Stimulated activated CD8-positive, alpha-beta memory T cell treated with anti-CD3 and anti-CD28 coated beads, Interleukin-15, amount 100 ng/mL, for 48 hours (primary cell): Measurements from ENCODE around the gene ZMAT5.
"Not testable (repeated sequence)": the region's sequence is repeated elsewhere in the genome, so short reads cannot be mapped to it uniquely, and the experiment has no call there.

ENCODE experiments used
- DNase-seq, 2 donors: peaks; one replicate each; pipeline ENCODE4 v3.0.0-alpha.2; 2020; ENCODE audit warnings: low read depth in 2 of 2

ZMAT5 gene

GRCh38 chr22:29786031-29786430 is 19.2 kb upstream of the ZMAT5 start:
- DNase-seq, result no peak

GRCh38 chr22:29784451-29785361 is 17.9 kb upstream of the ZMAT5 start:
- no peak for DNase-seq

- no peak for DNase-seq
These were observed 15.4 kb upstream of the ZMAT5 start for GRCh38 chr22:29782061-29782845.

- DNase-seq, result no peak
These were observed 14.2 kb upstream of the ZMAT5 start for GRCh38 chr22:29780748-29781676.

- no peak for DNase-seq
These were observed 13.4 kb upstream of the ZMAT5 start for GRCh38 chr22:29780220-29780619.

GRCh38 chr22:29773233-29773632 is 6.4 kb upstream of the ZMAT5 start:
- DNase-seq, result no peak

- no peak for DNase-seq
These were observed 5.4 kb upstream of the ZMAT5 start for GRCh38 chr22:29772170-29772641.

GRCh38 chr22:29769723-29770321 is 3.0 kb upstream of the ZMAT5 start:
- no peak for DNase-seq

GRCh38 chr22:29768052-29768693 is 1.4 kb upstream of the ZMAT5 start:
- no peak for DNase-seq

GRCh38 chr22:29767171-29768051 is 604 bp upstream of the ZMAT5 start, which contains the start of gene UQCR10:
UQCR10 (plus strand) TSS chr22:29767369; CDS start chr22:29767399, 30 bp downstream.
- peak; percentile 85 to 88 for DNase-seq

GRCh38 chr22:29765905-29766631 is 739 bp downstream of the ZMAT5 start:
- DNase-seq, result peak in 1 of 2 donors; percentile 4

- DNase-seq, result no peak
These were observed 4.5 kb downstream of the ZMAT5 start for GRCh38 chr22:29762263-29762662.

- no peak for DNase-seq
These were observed 7.8 kb downstream of the ZMAT5 start for GRCh38 chr22:29758959-29759358.

- DNase-seq, result no peak
These were observed 8.7 kb downstream of the ZMAT5 start for GRCh38 chr22:29758068-29758622.

- DNase-seq, result no peak
These were observed 9.7 kb downstream of the ZMAT5 start for GRCh38 chr22:29757096-29757495.

GRCh38 chr22:29756341-29756740 is 10.5 kb downstream of the ZMAT5 start:
- DNase-seq, result no peak

- DNase-seq, result no peak
These were observed 10.9 kb downstream of the ZMAT5 start for GRCh38 chr22:29755889-29756288.

GRCh38 chr22:29754658-29755395 is 12.0 kb downstream of the ZMAT5 start:
- DNase-seq, result not testable (repeated sequence)
